ENCODE results near the gene DTD1.
A peak's percentile ranks its signal among the peaks of the same experiment; 100 is the strongest.

DTD1 gene

GRCh38 chr20:18737140-18737539, 149.3 kb downstream of the DTD1 start:
- H3K4me3 ChIP-seq (replicated peaks; ENCODE audit: low read depth, low read length): no peak overlapping the region
- DNase-seq (ENCODE audit: extremely low read depth, low read depth): no peak
- TF ChIP-seq CTCF (IDR thresholded peaks at IDR 0.05; ENCODE audit: low read depth, low read length, missing control alignments): no peak

- DNase-seq (ENCODE audit: extremely low read depth, low read depth): peak; percentile 19
- no peak for TF ChIP-seq CTCF (IDR thresholded peaks at IDR 0.05; ENCODE audit: low read depth, low read length, missing control alignments)
- no peak overlapping the region for H3K4me3 ChIP-seq (replicated peaks; ENCODE audit: low read depth, low read length)
These were observed 150.2 kb downstream of the DTD1 start for GRCh38 chr20:18738055-18738454.

GRCh38 chr20:18738888-18739287, 151.0 kb downstream of the DTD1 start:
- no peak overlapping the region for H3K4me3 ChIP-seq (replicated peaks; ENCODE audit: low read depth, low read length)
- DNase-seq (ENCODE audit: extremely low read depth, low read depth): no peak
- no peak for TF ChIP-seq CTCF (IDR thresholded peaks at IDR 0.05; ENCODE audit: low read depth, low read length, missing control alignments)

- peak; percentile 71 for DNase-seq (ENCODE audit: extremely low read depth, low read depth)
- no peak for TF ChIP-seq CTCF (IDR thresholded peaks at IDR 0.05; ENCODE audit: low read depth, low read length, missing control alignments)
- no peak overlapping the region for H3K4me3 ChIP-seq (replicated peaks; ENCODE audit: low read depth, low read length)
These were observed 151.9 kb downstream of the DTD1 start for GRCh38 chr20:18739751-18740166.

- no peak for TF ChIP-seq CTCF (IDR thresholded peaks at IDR 0.05; ENCODE audit: low read depth, low read length, missing control alignments)
- DNase-seq (ENCODE audit: extremely low read depth, low read depth): no peak
- no peak overlapping the region for H3K4me3 ChIP-seq (replicated peaks; ENCODE audit: low read depth, low read length)
These were observed 152.9 kb downstream of the DTD1 start for GRCh38 chr20:18740726-18741125.

GRCh38 chr20:18742841-18743240, 155.0 kb downstream of the DTD1 start:
- no peak for DNase-seq (ENCODE audit: extremely low read depth, low read depth)
- TF ChIP-seq CTCF (IDR thresholded peaks at IDR 0.05; ENCODE audit: low read depth, low read length, missing control alignments): no peak
- no peak overlapping the region for H3K4me3 ChIP-seq (replicated peaks; ENCODE audit: low read depth, low read length)

- no peak for TF ChIP-seq CTCF (IDR thresholded peaks at IDR 0.05; ENCODE audit: low read depth, low read length, missing control alignments)
- DNase-seq (ENCODE audit: extremely low read depth, low read depth): no peak
- H3K4me3 ChIP-seq (replicated peaks; ENCODE audit: low read depth, low read length): no peak overlapping the region
These were observed 156.0 kb downstream of the DTD1 start for GRCh38 chr20:18743665-18744440.
